Mesothelial cell of epicardium (in vitro differentiated cells): Measurements from ENCODE around the gene UGT3A2. TPM values are rescaled to one million over a fixed set of nuclear protein-coding genes. Genes with fewer than 3 reads are reported as not detected.

ENCODE experiments used
- DNase-seq, 2 experiments: peaks; one replicate each; pipeline ENCODE4 v3.0.0; 2021; ENCODE audit warnings: low spot score in 2 of 2; ENCODE audit not compliant: unreplicated experiment in 2 of 2
- H3K27ac Mint-ChIP-seq: 2 replicates; pipeline ENCODE4 v1.8.0; 2021; ENCODE audit warnings: mixed read lengths
- H3K27me3 Mint-ChIP-seq: 2 replicates; pipeline ENCODE4 v1.8.0; 2021; ENCODE audit warnings: low read depth, mixed read lengths
- H3K36me3 Mint-ChIP-seq: 2 replicates; pipeline ENCODE4 v1.8.0; 2021; ENCODE audit warnings: mixed read lengths
- H3K4me1 Mint-ChIP-seq: 2 replicates; pipeline ENCODE4 v1.8.0; 2021; ENCODE audit warnings: mixed read lengths
- H3K4me3 Mint-ChIP-seq: 2 replicates; pipeline ENCODE4 v1.8.0; 2021; ENCODE audit warnings: mild to moderate bottlenecking, moderate library complexity, mixed read lengths
- H3K9me3 Mint-ChIP-seq: 2 replicates; pipeline ENCODE4 v1.8.0; 2021; ENCODE audit warnings: mixed read lengths
- total RNA-seq: library from RNA; stranded (reverse); gene quantifications from 3 replicates; pipeline ENCODE4 v1.2.1, GENCODE V29; 2021
- TF ChIP-seq, protein P1 (sequence below): fragments of 200-600 bp; sonication (generic); IDR thresholded peaks from one replicate; pipeline ENCODE4 v1.5.0; 2021; ENCODE audit warnings: antibody characterized with exemption; ENCODE audit not compliant: unreplicated experiment

UGT3A2 gene
- total RNA-seq, 1 donor from 2014 or later: 0.34 TPM

- H3K4me3 Mint-ChIP-seq: no peak overlapping the region
- H3K27me3 Mint-ChIP-seq: no peaks in the 10 kb centered on the region
- H3K4me1 Mint-ChIP-seq: no peaks in the 10 kb centered on the region
- H3K27ac Mint-ChIP-seq: no peak overlapping the region
- peaks cover 63% of the 10 kb centered on the region for H3K9me3 Mint-ChIP-seq
- H3K36me3 Mint-ChIP-seq: no peaks in the 10 kb centered on the region
- no peak for DNase-seq
- TF ChIP-seq, protein P1, sequence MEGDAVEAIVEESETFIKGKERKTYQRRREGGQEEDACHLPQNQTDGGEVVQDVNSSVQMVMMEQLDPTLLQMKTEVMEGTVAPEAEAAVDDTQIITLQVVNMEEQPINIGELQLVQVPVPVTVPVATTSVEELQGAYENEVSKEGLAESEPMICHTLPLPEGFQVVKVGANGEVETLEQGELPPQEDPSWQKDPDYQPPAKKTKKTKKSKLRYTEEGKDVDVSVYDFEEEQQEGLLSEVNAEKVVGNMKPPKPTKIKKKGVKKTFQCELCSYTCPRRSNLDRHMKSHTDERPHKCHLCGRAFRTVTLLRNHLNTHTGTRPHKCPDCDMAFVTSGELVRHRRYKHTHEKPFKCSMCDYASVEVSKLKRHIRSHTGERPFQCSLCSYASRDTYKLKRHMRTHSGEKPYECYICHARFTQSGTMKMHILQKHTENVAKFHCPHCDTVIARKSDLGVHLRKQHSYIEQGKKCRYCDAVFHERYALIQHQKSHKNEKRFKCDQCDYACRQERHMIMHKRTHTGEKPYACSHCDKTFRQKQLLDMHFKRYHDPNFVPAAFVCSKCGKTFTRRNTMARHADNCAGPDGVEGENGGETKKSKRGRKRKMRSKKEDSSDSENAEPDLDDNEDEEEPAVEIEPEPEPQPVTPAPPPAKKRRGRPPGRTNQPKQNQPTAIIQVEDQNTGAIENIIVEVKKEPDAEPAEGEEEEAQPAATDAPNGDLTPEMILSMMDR: no peak
These were observed 49.7 kb downstream of the UGT3A2 start for GRCh38 chr5:36017004-36017403.

GRCh38 chr5:36013182-36013581 is 53.5 kb downstream of the UGT3A2 start:
- peaks cover 62% of the 10 kb centered on the region for H3K9me3 Mint-ChIP-seq

DNA sequence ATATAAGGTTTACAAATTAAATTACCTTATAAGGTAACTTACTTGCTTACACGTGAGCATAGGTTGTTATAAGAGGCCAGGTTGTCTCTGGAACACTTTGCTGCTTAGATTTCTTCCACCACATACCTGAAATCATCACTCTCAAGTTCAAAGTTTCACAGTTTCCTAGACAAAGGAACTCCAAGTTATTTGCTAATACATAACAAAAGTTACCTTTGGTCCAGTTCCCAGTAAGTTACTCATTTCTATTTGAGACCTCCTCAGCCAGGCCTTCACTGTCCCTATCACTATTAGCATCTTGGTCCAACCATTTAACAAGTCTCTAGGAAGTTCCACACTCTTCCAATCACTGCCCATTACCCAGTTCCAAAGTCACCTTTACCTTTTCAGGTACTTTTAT is 57.0 kb downstream of the UGT3A2 start:
- H3K4me1 Mint-ChIP-seq: no peaks in the 10 kb centered on the region
- H3K27me3 Mint-ChIP-seq: no peaks in the 10 kb centered on the region
- H3K27ac Mint-ChIP-seq: no peak overlapping the region
- no peak overlapping the region for H3K4me3 Mint-ChIP-seq
- peaks cover 49% of the 10 kb centered on the region for H3K9me3 Mint-ChIP-seq
- DNase-seq: no peak
- TF ChIP-seq, protein P1: no peak
- H3K36me3 Mint-ChIP-seq: no peaks in the 10 kb centered on the region

More at GRCh38 chr5:36013182-36013581, 53.5 kb downstream of the UGT3A2 start:
- no peak for DNase-seq
- Mint-ChIP-seq H3K4me3 (no peak overlapping the region), H3K27me3 (no peaks in the 10 kb centered on the region), H3K36me3 (no peaks in the 10 kb centered on the region), H3K4me1 (no peaks in the 10 kb centered on the region), H3K27ac (no peak overlapping the region)
- TF ChIP-seq, protein P1: no peak

- TF ChIP-seq, protein P1: no peak
- DNase-seq: no peak
- Mint-ChIP-seq H3K9me3 (peaks cover 33% of the 10 kb centered on the region), H3K36me3 (no peaks in the 10 kb centered on the region), H3K4me1 (no peaks in the 10 kb centered on the region), H3K27ac (no peak overlapping the region), H3K4me3 (no peak overlapping the region), H3K27me3 (peaks cover 5% of the 10 kb centered on the region)
These were observed 59.3 kb downstream of the UGT3A2 start for GRCh38 chr5:36007366-36007765.

DNA sequence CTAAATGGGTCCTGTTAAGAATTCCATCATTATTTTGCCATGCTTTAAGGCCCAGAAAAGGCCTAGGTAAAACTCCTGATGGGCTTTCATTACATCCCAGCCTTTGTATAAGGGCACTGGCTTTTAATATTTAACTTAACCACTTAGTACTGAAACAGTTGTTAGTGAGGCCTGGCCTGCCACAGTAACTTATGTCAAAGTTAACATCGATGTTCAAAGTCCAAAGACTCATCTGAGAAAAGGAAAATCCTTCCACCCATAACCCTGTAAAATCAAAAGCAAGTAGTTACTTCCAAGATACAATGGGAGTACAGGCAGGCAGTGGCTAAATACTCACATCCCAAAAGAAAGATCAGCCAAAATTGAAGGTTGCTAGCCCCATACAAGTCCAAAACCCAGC is 60.5 kb downstream of the UGT3A2 start:
- Mint-ChIP-seq H3K4me3 (no peak overlapping the region), H3K9me3 (peaks cover 25% of the 10 kb centered on the region), H3K27ac (no peak overlapping the region), H3K4me1 (no peaks in the 10 kb centered on the region), H3K27me3 (peaks cover 5% of the 10 kb centered on the region), H3K36me3 (no peaks in the 10 kb centered on the region)
- TF ChIP-seq, protein P1: no peak
- no peak for DNase-seq

DNA sequence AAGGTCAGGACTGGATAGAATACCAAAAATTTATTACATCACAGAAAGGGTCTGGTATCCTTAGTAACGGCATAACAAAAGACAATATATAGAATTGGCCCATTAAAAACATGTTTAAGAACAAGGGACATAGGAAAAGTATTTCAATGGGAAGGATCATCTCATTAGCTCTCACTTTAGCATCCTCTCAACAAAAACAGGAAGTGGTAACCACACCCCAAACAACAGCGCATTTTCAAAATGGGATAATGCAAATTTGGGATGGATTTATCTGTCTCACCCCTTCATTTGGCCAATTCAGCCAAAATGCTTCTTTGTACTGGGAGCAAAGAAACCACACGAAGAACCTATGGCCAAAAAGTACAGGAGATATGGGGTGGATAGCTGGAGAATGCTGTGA is 65.7 kb downstream of the UGT3A2 start:
- Mint-ChIP-seq H3K27me3 (peaks cover 8% of the 10 kb centered on the region), H3K4me1 (no peaks in the 10 kb centered on the region), H3K9me3 (no peaks in the 10 kb centered on the region), H3K36me3 (no peaks in the 10 kb centered on the region), H3K27ac (no peak overlapping the region), H3K4me3 (no peak overlapping the region)
- no peak for DNase-seq
- TF ChIP-seq, protein P1: no peak
